HG02571 (cell line): Measurements from ENCODE around the gene PDXDC1.
"Not testable (repeated sequence)": the region's sequence is repeated elsewhere in the genome, so short reads cannot be mapped to it uniquely, and the experiment has no call there.

Source experiments
- ATAC-seq: cut with Tn5 transposase; IDR thresholded peaks from one replicate; pipeline ENCODE4 v1.9.1; 2021; ENCODE audit warnings: mild to moderate bottlenecking, moderate library complexity; ENCODE audit not compliant: unreplicated experiment

Gene PDXDC1

DNA sequence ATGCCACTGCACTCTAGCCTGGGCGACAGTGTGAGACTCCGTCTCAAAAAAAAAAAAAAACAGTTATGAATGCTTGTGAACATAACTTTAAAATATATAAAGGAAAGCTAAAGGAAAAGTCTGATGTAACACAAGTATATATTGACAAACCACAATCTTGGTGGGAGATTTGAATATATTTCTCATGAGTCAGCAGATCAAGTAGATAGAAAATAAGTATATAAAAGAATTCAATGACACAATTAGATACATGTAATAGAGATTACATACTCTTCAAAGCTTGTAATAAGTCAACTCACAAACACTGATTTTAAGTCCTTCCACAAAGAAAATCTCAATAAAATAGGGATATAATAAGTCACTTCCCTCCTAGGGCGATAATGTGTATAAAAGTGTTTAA is 40.8 kb downstream of the PDXDC1 start:
- ATAC-seq = not testable (repeated sequence)

DNA sequence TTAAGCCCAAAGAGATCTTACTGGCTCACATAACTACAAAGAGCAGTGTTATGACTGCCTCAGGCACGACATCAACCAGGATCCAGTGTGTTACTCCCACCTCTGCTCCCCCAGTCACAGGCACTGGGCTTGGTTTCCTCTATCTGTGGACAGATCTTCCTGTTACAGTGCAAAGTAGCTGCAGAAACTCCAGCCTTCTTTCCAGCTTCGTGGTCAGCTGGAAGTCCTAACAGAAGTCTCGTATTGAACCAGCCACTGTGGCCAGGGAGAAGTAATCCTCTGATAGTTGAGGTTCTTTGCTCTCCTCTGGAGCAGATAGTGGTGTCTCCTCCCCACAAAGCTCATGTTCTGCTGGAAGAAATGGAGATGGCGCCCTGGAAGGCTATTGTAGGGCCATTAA is 41.5 kb downstream of the PDXDC1 start:
- ATAC-seq = not testable (repeated sequence)

GRCh38 chr16:15016951-15017580 is 42.2 kb downstream of the PDXDC1 start:
- ATAC-seq = not testable (repeated sequence)

DNA sequence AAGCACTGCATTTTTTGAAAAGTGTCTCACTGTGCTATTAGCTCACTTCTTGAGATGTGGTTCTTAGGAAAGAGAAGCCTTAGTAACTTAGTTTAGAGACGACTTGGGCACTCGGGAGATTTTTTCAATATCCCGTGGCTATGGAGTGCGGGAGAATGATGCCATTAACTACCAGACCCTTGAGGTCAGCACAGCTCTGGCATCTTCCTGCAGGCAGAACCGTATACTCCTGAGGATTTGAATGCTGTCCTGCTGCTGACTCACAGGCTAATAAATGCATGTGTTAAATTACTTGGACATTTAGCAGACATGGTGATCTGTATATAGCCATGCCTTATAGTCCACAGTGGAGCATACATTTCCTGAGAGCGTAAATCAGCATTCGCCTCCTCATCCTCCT is 46.6 kb downstream of the PDXDC1 start:
- not testable (repeated sequence) for ATAC-seq

DNA sequence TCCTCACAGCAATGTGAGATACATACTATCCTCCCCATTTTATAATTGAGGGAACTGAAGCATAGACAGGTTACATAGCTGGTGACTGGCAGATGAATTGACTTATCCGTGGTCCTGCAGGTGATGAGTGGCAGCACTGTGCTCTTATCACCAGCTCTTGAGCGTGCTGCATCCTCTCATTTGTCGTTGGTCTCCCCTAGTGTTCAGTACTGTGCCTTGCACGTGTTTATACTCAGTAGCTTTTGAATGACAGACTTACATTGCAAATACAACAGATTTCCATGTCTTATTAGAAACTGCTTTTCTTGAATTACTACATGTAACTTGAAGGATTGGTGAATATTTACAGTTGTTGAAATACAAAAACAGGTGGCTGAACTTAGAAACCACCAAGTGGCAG is 47.4 kb downstream of the PDXDC1 start:
- not testable (repeated sequence) for ATAC-seq

DNA sequence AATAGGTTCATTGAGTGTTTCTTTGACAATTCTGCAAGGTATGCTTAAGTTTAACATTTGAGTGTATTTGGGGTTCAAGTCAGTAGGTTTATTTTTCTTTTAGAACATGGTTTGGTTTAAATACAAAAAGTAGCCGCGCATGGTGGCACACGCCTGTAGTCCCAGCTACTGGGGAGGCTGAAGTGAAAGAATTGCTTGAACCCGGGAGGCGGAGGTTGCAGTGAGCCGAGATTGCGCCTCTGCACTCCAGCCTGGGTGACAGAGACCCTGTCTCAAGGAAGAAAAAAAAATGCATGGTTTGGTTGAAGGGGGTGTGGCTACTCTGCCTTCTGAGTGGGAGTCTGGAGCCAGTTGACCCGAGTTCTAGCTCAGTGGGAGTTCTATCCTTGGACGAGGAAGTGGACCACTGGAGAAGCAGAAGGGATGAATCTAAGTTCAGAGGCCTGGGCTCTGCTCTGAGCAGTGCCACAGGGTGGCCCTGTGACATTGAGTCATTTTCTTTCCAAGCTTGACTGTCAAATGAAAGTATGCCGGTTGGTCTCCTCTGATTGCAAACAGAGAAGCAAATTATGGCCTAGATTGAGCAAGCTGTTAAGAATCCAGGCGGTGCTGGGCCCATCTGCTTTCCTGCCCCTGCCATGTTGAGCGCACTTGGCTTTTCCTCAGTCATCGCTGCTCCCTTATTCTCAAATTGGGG is 48.7 kb downstream of the PDXDC1 start:
- not testable (repeated sequence) for ATAC-seq

GRCh38 chr16:15024858-15025199 is 50.0 kb downstream of the PDXDC1 start:
- not testable (repeated sequence) for ATAC-seq

DNA sequence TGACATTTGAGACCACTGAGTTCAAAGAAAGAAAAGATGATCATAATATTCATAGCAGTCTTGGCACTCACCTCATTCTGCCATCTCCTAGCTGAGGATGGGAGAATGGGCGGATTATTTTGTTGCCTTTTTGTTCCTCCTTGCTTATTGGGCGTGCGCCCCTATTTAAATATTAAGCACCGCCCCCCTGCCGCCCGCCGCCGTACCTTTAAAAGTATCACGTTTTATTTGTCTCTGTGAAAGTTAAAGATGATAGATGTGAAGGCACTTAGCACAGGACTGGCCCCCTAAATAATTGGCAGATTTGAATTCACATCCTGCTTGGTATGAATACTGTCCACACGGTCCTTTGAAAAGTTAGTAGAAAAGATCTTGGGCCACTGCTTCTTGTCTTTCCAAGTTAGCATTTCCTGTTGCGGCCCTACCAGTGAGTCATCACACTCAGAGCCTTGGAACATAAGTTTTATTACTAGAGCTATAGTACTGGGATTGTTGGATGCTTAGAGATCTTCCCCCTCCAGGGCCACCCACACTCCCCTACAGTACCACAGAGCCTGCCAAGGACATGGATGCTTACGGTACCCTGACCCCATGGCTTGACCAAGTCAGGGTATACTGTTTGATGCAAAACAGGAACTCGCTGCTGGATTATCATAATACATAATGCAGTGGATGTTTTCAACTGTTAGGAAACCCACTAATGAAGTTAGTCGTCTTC is 50.6 kb downstream of the PDXDC1 start:
- ATAC-seq = not testable (repeated sequence)

DNA sequence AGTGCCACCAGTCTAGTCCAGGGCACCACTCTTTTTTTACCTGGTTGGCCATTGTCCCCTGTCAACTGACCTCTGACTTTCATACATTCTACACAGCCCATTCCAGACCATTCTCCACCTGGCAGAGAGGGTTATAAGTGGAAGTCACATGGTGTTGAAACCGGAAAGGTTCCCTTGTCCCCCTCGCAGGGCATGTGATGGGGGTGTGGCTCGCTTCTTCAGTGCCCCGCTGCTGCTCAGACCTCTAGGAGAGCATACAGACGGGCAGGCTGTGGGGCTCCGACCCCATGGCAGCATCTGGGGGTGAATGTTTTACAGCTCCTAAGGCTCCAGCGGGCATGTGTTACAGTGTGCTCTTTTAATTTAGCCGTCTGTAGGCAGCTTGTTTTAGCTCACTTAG is 52.2 kb downstream of the PDXDC1 start:
- ATAC-seq = not testable (repeated sequence)

GRCh38 chr16:15027503-15028344 is 52.9 kb downstream of the PDXDC1 start:
- ATAC-seq = not testable (repeated sequence)

GRCh38 chr16:15028345-15028715 is 53.5 kb downstream of the PDXDC1 start:
- ATAC-seq = not testable (repeated sequence)

DNA sequence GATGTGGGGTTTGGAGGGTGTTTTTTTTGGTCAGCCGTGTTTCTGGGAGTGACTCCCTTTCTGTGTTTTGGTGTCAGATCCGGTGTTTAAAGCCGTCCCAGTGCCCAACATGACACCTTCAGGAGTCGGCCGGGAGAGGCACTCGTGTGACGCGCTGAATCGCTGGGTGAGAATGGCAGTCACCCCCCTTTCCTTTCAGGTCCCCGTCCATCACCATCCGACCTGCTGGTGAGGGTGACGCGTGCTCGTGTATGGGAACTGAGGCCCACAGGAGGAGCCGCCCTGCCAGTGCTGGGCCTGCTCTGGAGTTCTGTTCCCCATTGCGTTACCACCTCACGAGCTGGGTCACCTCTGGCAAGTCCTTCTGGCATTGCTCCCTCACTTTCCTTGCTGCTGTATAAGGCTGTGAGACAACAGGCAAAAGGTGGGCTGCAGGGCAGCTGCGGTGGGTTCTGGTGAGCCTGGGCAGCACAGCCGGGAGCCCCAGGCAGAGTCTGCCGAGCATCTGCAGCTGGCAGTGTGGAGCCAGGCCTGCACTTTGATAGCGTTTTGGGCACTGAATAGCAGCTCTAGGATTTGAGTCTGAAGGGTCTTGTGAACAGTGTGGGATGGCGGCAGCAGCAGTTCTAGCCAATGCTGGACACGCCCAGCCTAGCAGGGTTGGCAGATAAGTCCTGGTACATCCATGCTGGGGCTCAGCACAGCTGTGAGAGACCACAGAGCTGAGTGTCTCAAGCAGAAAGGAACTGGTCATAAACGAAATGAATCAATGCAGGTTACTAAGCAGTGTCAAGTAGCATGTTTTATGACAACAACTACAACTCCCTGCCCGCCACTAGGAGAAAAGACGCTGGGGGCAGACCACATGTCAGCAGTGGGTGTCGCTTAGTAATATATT is 54.2 kb downstream of the PDXDC1 start:
- not testable (repeated sequence) for ATAC-seq

DNA sequence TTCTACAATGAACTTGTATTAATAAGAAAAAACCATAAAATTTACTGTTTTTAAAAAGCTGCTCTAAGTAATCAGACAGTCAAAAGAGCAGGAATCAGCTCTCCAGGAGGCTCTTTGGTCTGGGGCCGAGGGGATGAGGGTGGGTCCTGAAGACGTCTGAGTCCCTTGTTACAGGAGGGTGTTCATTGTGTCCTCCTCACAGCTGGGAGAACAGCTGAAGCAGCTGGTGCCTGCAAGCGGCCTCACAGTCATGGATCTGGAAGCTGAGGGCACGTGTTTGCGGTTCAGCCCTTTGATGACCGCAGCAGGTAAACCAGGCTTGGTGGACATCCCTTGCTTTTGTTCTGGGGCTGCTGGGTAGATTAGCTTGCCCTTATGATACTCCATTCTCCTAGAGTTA is 54.9 kb downstream of the PDXDC1 start:
- ATAC-seq = not testable (repeated sequence)

- ATAC-seq = no peak
Observed at GRCh38 chr16:15031179-15031578, 56.4 kb downstream of the PDXDC1 start.

DNA sequence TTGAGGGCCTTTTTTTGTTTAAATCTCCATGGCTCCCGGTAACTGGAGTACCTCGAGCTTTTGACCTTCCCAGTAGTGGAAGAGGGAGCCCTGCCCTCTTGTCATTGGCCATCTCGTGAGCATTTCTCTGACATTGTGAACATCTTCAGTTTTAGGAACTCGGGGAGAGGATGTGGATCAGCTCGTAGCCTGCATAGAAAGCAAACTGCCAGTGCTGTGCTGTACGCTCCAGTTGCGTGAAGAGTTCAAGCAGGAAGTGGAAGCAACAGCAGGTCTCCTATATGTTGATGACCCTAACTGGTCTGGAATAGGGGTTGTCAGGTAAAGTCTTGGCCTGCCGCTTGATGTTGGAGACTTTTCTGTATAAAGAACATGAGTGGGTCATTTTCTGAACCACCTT is 56.8 kb downstream of the PDXDC1 start:
- no peak for ATAC-seq

- no peak for ATAC-seq
Observed at GRCh38 chr16:15032547-15033308, 57.9 kb downstream of the PDXDC1 start.

GRCh38 chr16:15033309-15033707 is 58.5 kb downstream of the PDXDC1 start:
- no peak for ATAC-seq

GRCh38 chr16:15034266-15035162 is 59.7 kb downstream of the PDXDC1 start:
- no peak for ATAC-seq
